CD4-positive, CD25-positive, alpha-beta regulatory T cell (primary cell): ENCODE results near the gene HSPA1A. TPM values are rescaled to one million over a fixed set of nuclear protein-coding genes. Genes with fewer than 3 reads are reported as not detected.
"Not testable (repeated sequence)": the region's sequence is repeated elsewhere in the genome, so short reads cannot be mapped to it uniquely, and the experiment has no call there.

ENCODE experiments used
- ATAC-seq, 2 donors: fragments of 150-1000 bp; cut with Tn5 transposase; one replicate each; pipeline ENCODE4 v1.10.0; 2021; ENCODE audit warnings: low read depth in 2 of 2, moderate number of reproducible peaks in 2 of 2, moderate library complexity in 1 of 2
- DNase-seq, 3 donors: peaks; one replicate each; pipeline versions ENCODE4 v3.0.0 to v3.0.0-alpha.2; 2012 to 2022; ENCODE audit warnings: mixed read lengths in 1 of 3
- H3K27ac ChIP-seq: one replicate; pipeline ENCODE4 v1.7.0; 2013; ENCODE audit warnings: mild to moderate bottlenecking, low read length; ENCODE audit not compliant: insufficient read depth, poor library complexity, severe bottlenecking
- H3K27me3 ChIP-seq: one replicate; pipeline ENCODE4 v1.7.0; 2013; ENCODE audit warnings: low read length; ENCODE audit not compliant: control insufficient read depth, insufficient read depth
- H3K36me3 ChIP-seq: one replicate; pipeline ENCODE4 v1.7.0; 2013; ENCODE audit warnings: mild to moderate bottlenecking, low read length, moderate library complexity; ENCODE audit not compliant: control insufficient read depth, insufficient read depth
- H3K4me1 ChIP-seq: 2 replicates; pipeline ENCODE4 v1.7.0; 2013; ENCODE audit warnings: mild to moderate bottlenecking, low read length; ENCODE audit not compliant: insufficient read depth, control insufficient read depth, poor library complexity, severe bottlenecking
- H3K4me3 ChIP-seq: one replicate; pipeline ENCODE4 v1.7.0; 2013; ENCODE audit warnings: low read depth, mild to moderate bottlenecking, low read length, moderate library complexity
- H3K9me3 ChIP-seq, 2 experiments: 1 replicate in 1 of 2; 2 replicates in 1 of 2; pipeline ENCODE4 v1.7.0; 2013; ENCODE audit warnings: low read length in 2 of 2, mild to moderate bottlenecking in 1 of 2, moderate library complexity in 1 of 2; ENCODE audit not compliant: control insufficient read depth in 2 of 2
- H3K27ac Mint-ChIP-seq, 3 donors: one replicate each; pipeline ENCODE4 v1.8.0; 2020 to 2022; ENCODE audit warnings: mild to moderate bottlenecking in 3 of 3, mixed read lengths in 3 of 3, moderate library complexity in 2 of 3
- H3K27me3 Mint-ChIP-seq: one replicate; pipeline ENCODE4 v1.8.0; 2022; ENCODE audit warnings: mild to moderate bottlenecking, mixed read lengths
- H3K36me3 Mint-ChIP-seq: one replicate; pipeline ENCODE4 v1.8.0; 2020; ENCODE audit warnings: mixed read lengths
- H3K4me1 Mint-ChIP-seq, 4 donors: one replicate each; pipeline ENCODE4 v1.8.0; 2020 to 2022; ENCODE audit warnings: mixed read lengths in 4 of 4, mild to moderate bottlenecking in 1 of 4
- H3K4me3 Mint-ChIP-seq, 4 donors: one replicate each; pipeline ENCODE4 v1.8.0; 2020 to 2022; ENCODE audit warnings: mild to moderate bottlenecking in 4 of 4, mixed read lengths in 4 of 4, moderate library complexity in 3 of 4
- H3K9me3 Mint-ChIP-seq, 7 donors: one replicate each; pipeline ENCODE4 v1.8.0; 2020 to 2022; ENCODE audit warnings: mixed read lengths in 7 of 7, mild to moderate bottlenecking in 3 of 7, moderate library complexity in 2 of 7
- polyA plus RNA-seq, 4 donors: library from polyadenylated mRNA; unstranded; fragments of 300-500 nt; fragmentation: Illumina TruSeq; gene quantifications; one replicate each; pipeline ENCODE4 v1.2.3, GENCODE V29; 2021
- total RNA-seq: library from RNA; stranded (reverse); gene quantifications from one replicate; pipeline ENCODE4 v1.2.3, GENCODE V29; 2022

HSPA1A gene
- total and polyA plus RNA-seq, 5 donors from 2014 or later, result 30.6 to 93.0 (median 76.5) TPM

GRCh38 chr6:31860349-31860748 is 45.0 kb downstream of the HSPA1A start:
- Mint-ChIP-seq H3K9me3 (peaks cover 0 to 1% (median 0%) of the 10 kb centered on the region in 7 donors), H3K4me3 (peak overlapping the region in 1 of 4 donors; percentile 81), H3K27me3 (no peaks in the 10 kb centered on the region), H3K27ac (no peak overlapping the region), H3K36me3 (peaks cover 15% of the 10 kb centered on the region), H3K4me1 (peaks cover 4 to 37% (median 18%) of the 10 kb centered on the region in 4 donors)
- ATAC-seq (no peak), DNase-seq (no peak)
- Histone ChIP-seq H3K9me3 (no peaks in the 10 kb centered on the region), H3K4me1 (peaks cover 22% of the 10 kb centered on the region), H3K4me3 (no peak overlapping the region), H3K27me3 (no peaks in the 10 kb centered on the region), H3K27ac (no peak overlapping the region), H3K36me3 (peaks cover 12% of the 10 kb centered on the region)

- Histone ChIP-seq H3K4me3 (no peak overlapping the region), H3K9me3 (no peaks in the 10 kb centered on the region), H3K4me1 (peaks cover 22% of the 10 kb centered on the region), H3K27ac (no peak overlapping the region), H3K27me3 (no peaks in the 10 kb centered on the region), H3K36me3 (peaks cover 12% of the 10 kb centered on the region)
- Mint-ChIP-seq H3K4me1 (peaks cover 4 to 37% (median 18%) of the 10 kb centered on the region in 4 donors), H3K4me3 (peak overlapping the region in 3 of 4 donors; percentile 2 to 91 (median 90)), H3K9me3 (peaks cover 0 to 1% (median 0%) of the 10 kb centered on the region in 7 donors), H3K36me3 (peaks cover 15% of the 10 kb centered on the region), H3K27ac (peak overlapping the region in 1 of 3 donors; percentile 95), H3K27me3 (no peaks in the 10 kb centered on the region)
- ATAC-seq (no peak), DNase-seq (no peak)
These were observed 45.8 kb downstream of the HSPA1A start for GRCh38 chr6:31861150-31861549.

GRCh38 chr6:31861919-31862343 is 46.6 kb downstream of the HSPA1A start:
- DNase-seq (no peak), ATAC-seq (no peak)
- H3K36me3 ChIP-seq, result peaks cover 12% of the 10 kb centered on the region
- peaks cover 14% of the 10 kb centered on the region for H3K36me3 Mint-ChIP-seq
- peak overlapping the region; percentile 79 for H3K4me3 ChIP-seq
- H3K27ac ChIP-seq, result peak overlapping the region; percentile 89
- peaks cover 0 to 1% (median 0%) of the 10 kb centered on the region in 7 donors for H3K9me3 Mint-ChIP-seq
- H3K27me3 ChIP-seq, result no peaks in the 10 kb centered on the region
- peak overlapping the region; percentile 85 to 95 (median 91) for H3K27ac Mint-ChIP-seq
- H3K27me3 Mint-ChIP-seq, result no peaks in the 10 kb centered on the region
- no peaks in the 10 kb centered on the region for H3K9me3 ChIP-seq
- H3K4me1 Mint-ChIP-seq, result peaks cover 4 to 37% (median 18%) of the 10 kb centered on the region in 4 donors
- peak overlapping the region; percentile 90 to 96 (median 94) for H3K4me3 Mint-ChIP-seq
- peaks cover 22% of the 10 kb centered on the region for H3K4me1 ChIP-seq

- H3K9me3 Mint-ChIP-seq, result peaks cover 0 to 1% (median 0%) of the 10 kb centered on the region in 7 donors
- Histone ChIP-seq H3K4me1 (peaks cover 22% of the 10 kb centered on the region), H3K4me3 (peak within 1 kb of the TSS; percentile 79), H3K27me3 (no peaks in the 10 kb centered on the region), H3K27ac (peak within 1 kb of the TSS; percentile 89), H3K36me3 (peaks cover 12% of the 10 kb centered on the region), H3K9me3 (no peaks in the 10 kb centered on the region)
- peak within 1 kb of the TSS; percentile 91 to 95 (median 93) for H3K27ac Mint-ChIP-seq
- peak; percentile 96 to 97 for ATAC-seq
- no peaks in the 10 kb centered on the region for H3K27me3 Mint-ChIP-seq
- peaks cover 4 to 37% (median 18%) of the 10 kb centered on the region in 4 donors for H3K4me1 Mint-ChIP-seq
- H3K4me3 Mint-ChIP-seq, result peak within 1 kb of the TSS; percentile 90 to 96 (median 94)
- peak; percentile 99 to 100 (median 100) for DNase-seq
- peaks cover 12% of the 10 kb centered on the region for H3K36me3 Mint-ChIP-seq
These were observed 47.2 kb downstream of the HSPA1A start, which contains the start of gene NEU1 for GRCh38 chr6:31862344-31863235. Gene NEU1, minus strand, starts transcription at chr6:31862821. Its CDS starts 45 bp downstream, at chr6:31862776.

GRCh38 chr6:31864123-31864562 is 48.8 kb downstream of the HSPA1A start:
- Histone ChIP-seq H3K27ac (peak overlapping the region; percentile 89), H3K4me3 (peak overlapping the region; percentile 72), H3K4me1 (peaks cover 22% of the 10 kb centered on the region), H3K36me3 (peaks cover 11% of the 10 kb centered on the region)
- H3K27ac Mint-ChIP-seq, result peak overlapping the region; percentile 20 to 91 (median 46)
- DNase-seq, H3K27me3 Mint-ChIP-seq, ATAC-seq, H3K9me3 Mint-ChIP-seq, H3K27me3 ChIP-seq, H3K9me3 ChIP-seq: not testable (repeated sequence)
- H3K4me1 Mint-ChIP-seq, result peaks cover 4 to 37% (median 18%) of the 10 kb centered on the region in 4 donors
- H3K4me3 Mint-ChIP-seq, result peak overlapping the region; percentile 35 to 96 (median 90)
- peaks cover 11% of the 10 kb centered on the region for H3K36me3 Mint-ChIP-seq

GRCh38 chr6:31864818-31865204 is 49.5 kb downstream of the HSPA1A start:
- peaks cover 4% of the 10 kb centered on the region for H3K36me3 ChIP-seq
- H3K27me3 Mint-ChIP-seq, result no peaks in the 10 kb centered on the region
- ATAC-seq, result no peak
- DNase-seq, result no peak
- no peak overlapping the region for H3K4me3 ChIP-seq
- H3K4me1 ChIP-seq, result peaks cover 22% of the 10 kb centered on the region
- no peaks in the 10 kb centered on the region for H3K9me3 ChIP-seq
- no peaks in the 10 kb centered on the region for H3K27me3 ChIP-seq
- peak overlapping the region in 1 of 3 donors; percentile 46 for H3K27ac Mint-ChIP-seq
- H3K4me3 Mint-ChIP-seq, result peak overlapping the region in 1 of 4 donors; percentile 56
- peaks cover 0 to 1% (median 0%) of the 10 kb centered on the region in 7 donors for H3K9me3 Mint-ChIP-seq
- H3K36me3 Mint-ChIP-seq, result peaks cover 9% of the 10 kb centered on the region
- H3K4me1 Mint-ChIP-seq, result peaks cover 4 to 37% (median 18%) of the 10 kb centered on the region in 4 donors
- H3K27ac ChIP-seq, result no peak overlapping the region

- Mint-ChIP-seq H3K4me3 (peak overlapping the region in 3 of 4 donors; percentile 16 to 39 (median 17)), H3K27ac (no peak overlapping the region), H3K9me3 (peaks cover 0 to 1% (median 0%) of the 10 kb centered on the region in 7 donors), H3K4me1 (peaks cover 4 to 34% (median 17%) of the 10 kb centered on the region in 4 donors), H3K27me3 (no peaks in the 10 kb centered on the region), H3K36me3 (peaks cover 4% of the 10 kb centered on the region)
- no peak for ATAC-seq
- H3K4me3 ChIP-seq, result no peak overlapping the region
- no peaks in the 10 kb centered on the region for H3K36me3 ChIP-seq
- no peaks in the 10 kb centered on the region for H3K27me3 ChIP-seq
- DNase-seq, result no peak
- H3K4me1 ChIP-seq, result peaks cover 22% of the 10 kb centered on the region
- H3K9me3 ChIP-seq, result no peaks in the 10 kb centered on the region
- no peak overlapping the region for H3K27ac ChIP-seq
These were observed 50.1 kb downstream of the HSPA1A start for GRCh38 chr6:31865205-31866118.
